Measurements from ENCODE around the gene CDRT15L2. TPM values are rescaled to one million over a fixed set of nuclear protein-coding genes. Genes with fewer than 3 reads are reported as not detected.

The CDRT15L2 gene
- total RNA-seq = not detected in 2 replicates

GRCh38 chr17:20579424-20579823 is at the start of gene CDRT15L2:
CDRT15L2 (plus strand) TSS chr17:20579724; CDS start chr17:20579744, 20 bp downstream.

Other genes starting within 250 kb of the CDRT15L2 start
- not detected in 2 replicates for gene LGALS9B, start 112.2 kb upstream of the CDRT15L2 start, total RNA-seq

Measured in smooth muscle cell of trachea (primary cell).